Measurements from ENCODE around the gene PTPRA.

PTPRA gene

DNA sequence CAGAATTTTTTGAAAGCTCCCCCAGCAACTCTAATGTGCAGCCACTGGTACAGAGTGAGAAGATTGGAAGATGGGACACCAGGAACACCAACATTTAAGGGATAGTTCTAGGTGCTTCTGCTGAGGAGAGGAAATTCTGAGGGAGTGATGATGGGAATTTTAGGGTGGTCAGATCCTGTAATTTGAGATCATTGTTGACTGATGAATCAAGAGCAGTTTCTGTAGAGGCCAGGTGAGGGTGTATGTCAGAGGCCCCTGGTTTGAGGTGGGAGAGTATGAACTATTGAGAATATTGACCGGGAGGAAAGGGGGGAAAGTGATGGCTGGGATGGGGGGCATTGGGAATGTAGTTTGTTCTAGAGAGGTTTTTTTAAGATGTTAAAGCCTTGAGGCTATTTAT, 47.2 kb downstream of the PTPRA start:
- POLR2A ChIA-PET, result no interaction called here
- DNase-seq (ENCODE audit: low read depth, low spot score), result no peak
- H3K4me3 ChIP-seq (ENCODE audit: low read depth, low read length), result no peak overlapping the region
- TF ChIP-seq CTCF (IDR thresholded peaks at IDR 0.05; ENCODE audit: insufficient read depth, low read length, missing control alignments), result no peak
- CTCF ChIA-PET, result no interaction called here

DNA sequence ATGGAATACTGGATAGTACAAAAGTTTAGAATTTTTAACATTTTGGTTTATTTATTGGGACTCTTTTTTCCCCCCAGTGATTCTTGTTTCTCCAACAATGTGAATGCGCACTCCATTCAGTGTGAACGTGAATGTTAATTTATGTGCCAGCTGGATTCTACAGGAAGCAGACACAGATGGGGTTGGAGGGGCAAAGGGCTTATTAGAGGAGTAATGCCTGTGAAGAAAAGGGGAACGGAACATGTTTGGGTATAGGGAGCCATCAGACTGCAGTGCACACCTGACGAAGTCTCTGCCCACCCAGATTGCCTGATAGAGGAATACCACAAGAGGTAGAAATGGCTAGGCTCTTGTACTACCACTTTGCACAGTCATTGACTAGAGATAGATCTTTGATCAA, 48.2 kb downstream of the PTPRA start:
- CTCF ChIA-PET, result no interaction called here
- POLR2A ChIA-PET, result no interaction called here
- no peak for DNase-seq (ENCODE audit: low read depth, low spot score)
- no peak for TF ChIP-seq CTCF (IDR thresholded peaks at IDR 0.05; ENCODE audit: insufficient read depth, low read length, missing control alignments)
- no peak overlapping the region for H3K4me3 ChIP-seq (ENCODE audit: low read depth, low read length)

DNA sequence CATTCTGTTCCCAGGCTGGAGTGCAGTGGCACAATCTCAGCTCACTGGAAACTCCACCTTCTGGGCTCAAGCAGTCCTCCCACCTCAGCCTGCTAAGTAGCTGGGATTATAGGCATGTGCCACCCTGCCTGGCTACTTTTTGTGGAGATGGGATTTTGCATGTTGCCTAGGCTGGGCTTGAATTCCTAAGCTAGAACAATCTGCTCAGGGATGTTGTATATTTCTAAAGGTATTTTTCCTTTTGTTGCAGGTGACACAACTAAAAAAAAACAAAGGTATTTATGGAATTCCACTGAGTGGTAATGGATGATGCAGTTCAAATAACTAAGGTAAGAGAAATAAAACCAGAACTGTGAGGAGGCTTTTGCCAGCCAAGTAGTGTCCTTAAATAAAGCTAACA, 49.7 kb downstream of the PTPRA start:
- no peak for DNase-seq (ENCODE audit: low read depth, low spot score)
- ChIA-PET POLR2A (no interaction called here), CTCF (interaction anchor here (1.5 kb wide), 1 partner anchor 24 kb away, joined by 5 read pairs; no protein-coding TSS in a partner anchor)
- TF ChIP-seq CTCF (IDR thresholded peaks at IDR 0.05; ENCODE audit: insufficient read depth, low read length, missing control alignments), result no peak
- no peak overlapping the region for H3K4me3 ChIP-seq (ENCODE audit: low read depth, low read length)

DNA sequence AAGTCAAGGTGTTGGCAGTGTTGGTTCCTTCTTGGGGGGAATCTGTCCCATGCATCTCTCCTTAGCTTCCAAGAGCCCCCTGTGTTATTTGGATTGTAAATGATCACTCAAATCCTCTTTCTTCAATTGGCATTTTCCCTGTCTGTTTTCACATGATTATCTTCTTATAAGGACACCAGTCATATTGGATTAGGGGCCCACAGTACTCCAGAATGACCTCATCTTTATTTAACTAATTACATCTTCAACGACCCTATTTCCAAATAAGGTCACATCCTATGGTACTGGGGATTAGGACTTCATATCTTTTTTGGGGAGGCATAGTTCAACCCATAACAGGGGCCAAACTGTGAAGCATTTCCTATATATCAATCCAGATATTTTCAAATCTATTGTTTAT, 57.3 kb downstream of the PTPRA start:
- DNase-seq (ENCODE audit: low read depth, low spot score), result no peak
- TF ChIP-seq CTCF (IDR thresholded peaks at IDR 0.05; ENCODE audit: insufficient read depth, low read length, missing control alignments), result no peak
- ChIA-PET CTCF (no interaction called here), POLR2A (no interaction called here)
- no peak overlapping the region for H3K4me3 ChIP-seq (ENCODE audit: low read depth, low read length)

- H3K4me3 ChIP-seq (ENCODE audit: low read depth, low read length), result no peak overlapping the region
- no peak for TF ChIP-seq CTCF (IDR thresholded peaks at IDR 0.05; ENCODE audit: insufficient read depth, low read length, missing control alignments)
- no peak for DNase-seq (ENCODE audit: low read depth, low spot score)
- ChIA-PET POLR2A (no interaction called here), CTCF (interaction anchor here (0.7 kb wide), 1 partner anchor 177 kb away, joined by 3 read pairs; no protein-coding TSS in a partner anchor)
Observed at GRCh38 chr20:2932498-2932897, 59.2 kb downstream of the PTPRA start.

- POLR2A ChIA-PET, result no interaction called here
- CTCF ChIA-PET, result no interaction called here
Observed at GRCh38 chr20:2937902-2938301, 64.6 kb downstream of the PTPRA start.

More at GRCh38 chr20:2937902-2938301, 64.6 kb downstream of the PTPRA start:
- TF ChIP-seq CTCF (IDR thresholded peaks at IDR 0.05; ENCODE audit: insufficient read depth, low read length, missing control alignments), result no peak
- DNase-seq (ENCODE audit: low read depth, low spot score), result no peak
- H3K4me3 ChIP-seq (ENCODE audit: low read depth, low read length), result no peak overlapping the region

All from AG04449 (cell line).